Activated CD8-positive, alpha-beta T cell treated with anti-CD3 and anti-CD28 coated beads, Interleukin-2, amount 10 ng/mL, durations not matched to agents 7 days and 5 days (primary cell): ENCODE data around the gene MSMP. TPM values are rescaled to one million over a fixed set of nuclear protein-coding genes. Genes with fewer than 3 reads are reported as not detected.

ENCODE experiments used
- ATAC-seq: fragments of 150-1000 bp; cut with Tn5 transposase; one replicate; pipeline ENCODE4 v1.10.0; 2021; ENCODE audit warnings: moderate library complexity
- CTCF ChIA-PET: fragments of 350-600 bp; sonication (Branson Sonifier 250); formaldehyde crosslinking; loops from one replicate; lab custom pipeline; 2021; ENCODE audit warnings: antibody characterized with exemption; lab: Charles Lee
- POLR2A ChIA-PET: fragments of 350-600 bp; sonication (Branson Sonifier 250); formaldehyde crosslinking; loops from one replicate; lab custom pipeline; 2021; ENCODE audit warnings: antibody characterized with exemption; lab: Charles Lee
- DNase-seq: peaks from one replicate; pipeline ENCODE4 v3.0.0-alpha.2; 2020
- H3K27ac Mint-ChIP-seq: one replicate; pipeline ENCODE4 v1.8.0; 2021; ENCODE audit warnings: mild to moderate bottlenecking, mixed read lengths
- H3K27me3 Mint-ChIP-seq: one replicate; pipeline ENCODE4 v1.8.0; 2021; ENCODE audit warnings: low read depth, mixed read lengths
- H3K36me3 Mint-ChIP-seq: one replicate; pipeline ENCODE4 v1.8.0; 2021; ENCODE audit warnings: low read depth, mixed read lengths
- H3K4me1 Mint-ChIP-seq: one replicate; pipeline ENCODE4 v1.8.0; 2021; ENCODE audit warnings: low read depth, mixed read lengths
- H3K4me3 Mint-ChIP-seq: one replicate; pipeline ENCODE4 v1.8.0; 2021; ENCODE audit warnings: mild to moderate bottlenecking, mixed read lengths
- H3K9me3 Mint-ChIP-seq: one replicate; pipeline ENCODE4 v1.8.0; 2022; ENCODE audit warnings: mixed read lengths; ENCODE audit not compliant: insufficient read depth
- total RNA-seq, 2 experiments: library from RNA; stranded (reverse); gene quantifications; one replicate each; pipeline ENCODE4 v1.2.3, GENCODE V29; 2021

The MSMP gene
- total RNA-seq, 2 experiments from 2014 or later, result 0.61 to 0.89 TPM

DNA sequence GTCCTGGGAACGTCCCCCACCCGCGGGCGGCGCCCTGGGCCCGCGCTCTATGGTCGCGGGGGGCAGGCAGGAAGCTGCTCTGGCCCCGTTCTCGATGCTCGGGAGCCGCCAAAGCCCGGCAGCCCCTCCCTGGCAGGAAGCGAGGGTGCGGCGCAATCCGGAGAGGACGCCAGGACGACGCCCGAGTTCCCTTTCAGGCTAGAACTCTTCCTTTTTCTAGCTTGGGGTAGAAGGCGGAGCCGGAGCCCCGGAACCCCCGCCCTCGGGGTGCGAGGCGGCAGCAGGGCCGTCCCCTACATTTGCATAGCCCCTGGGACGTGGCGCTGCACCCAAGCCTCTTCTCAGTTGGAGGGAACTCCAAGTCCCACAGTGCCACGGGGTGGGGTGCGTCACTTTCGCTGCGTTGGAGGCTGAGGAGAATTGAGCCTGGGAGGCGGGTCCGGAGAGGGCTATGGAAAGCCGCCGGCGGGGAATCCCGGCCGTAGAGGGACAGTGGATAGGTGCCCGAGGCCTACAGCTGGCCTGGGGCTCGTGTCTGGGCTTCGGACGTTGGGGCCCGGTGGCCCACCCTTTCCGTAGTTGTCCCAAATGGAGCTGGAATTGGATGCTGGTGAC lies 21.8 kb downstream of the MSMP start, which contains the start of the genes CREB3 and TLN1:
TSS of gene CREB3 (plus strand) at position 482 of the 615 bp plus-strand sequence. CDS start at position 589, 107 bp downstream.
TSS of gene TLN1 (minus strand) at position 11 of the 615 bp plus-strand sequence. CDS start 6,501 bp downstream, outside the sequence.
- peaks cover 23% of the 10 kb centered on the region for H3K36me3 Mint-ChIP-seq
- H3K4me1 Mint-ChIP-seq, result peaks cover 23% of the 10 kb centered on the region
- H3K9me3 Mint-ChIP-seq, result no peaks in the 10 kb centered on the region
- ChIA-PET POLR2A (interaction anchor here (0.6 to 4.7 kb wide), 18 partner anchors 11 to 616 kb away, joined by 3 to 37 read pairs (median 4); partner anchors contain the start of genes ARHGEF39, ATOSB, CCDC107 and GBA2), CTCF (interaction anchor here (0.9 to 23.9 kb wide), 21 partner anchors 9 to 150 kb away, joined by 3 to 209 read pairs (median 6); partner anchors contain the start of genes CCDC107, GBA2, HINT2 and MSMP)
- ATAC-seq (peak; percentile 93), DNase-seq (peak; percentile 99)
- H3K27me3 Mint-ChIP-seq, result no peaks in the 10 kb centered on the region
- H3K4me3 Mint-ChIP-seq, result no peak within 1 kb of the TSS
- H3K27ac Mint-ChIP-seq, result peak within 1 kb of the TSS; percentile 89

DNA sequence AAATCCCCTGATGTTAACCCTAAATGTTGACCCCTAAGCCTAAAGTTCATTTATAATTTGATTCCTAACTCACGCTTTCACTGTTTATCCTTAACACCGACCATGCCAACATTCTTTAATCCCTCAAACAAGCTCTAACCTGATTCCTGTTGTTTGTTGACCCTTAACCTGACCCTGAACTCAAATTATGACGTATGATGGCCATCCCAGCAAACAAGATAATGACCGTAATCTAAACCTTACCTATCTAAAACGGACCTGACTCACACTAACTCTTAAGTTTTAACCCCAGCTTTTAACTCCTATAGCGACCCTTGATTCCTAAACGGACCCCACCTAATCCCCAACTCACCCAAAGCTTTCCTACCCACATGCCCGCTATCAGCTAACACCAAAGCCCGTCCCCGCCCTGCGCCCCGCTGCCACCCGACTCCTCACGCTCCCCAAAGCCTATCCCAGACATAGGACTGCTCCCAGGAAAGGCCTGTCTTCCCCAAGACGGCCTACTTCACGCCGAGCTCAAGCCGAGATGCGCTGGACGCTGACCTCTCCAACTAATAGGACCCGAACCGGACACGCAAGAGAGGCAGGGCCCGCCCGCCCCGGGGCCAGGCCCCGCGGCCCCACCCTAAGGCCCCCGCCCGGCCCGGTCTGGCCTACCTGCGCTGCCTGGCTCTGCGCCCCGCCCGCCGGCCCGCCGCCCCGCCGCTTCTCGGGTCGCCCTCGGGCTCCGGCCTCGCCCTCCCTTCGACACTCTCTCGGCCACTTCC lies 22.5 kb downstream of the MSMP start:
- peak; percentile 52 for DNase-seq
- no peak overlapping the region for H3K4me3 Mint-ChIP-seq
- ChIA-PET POLR2A (interaction anchor here (0.6 to 4.7 kb wide), 17 partner anchors 11 to 616 kb away, joined by 3 to 37 read pairs (median 4); partner anchors contain the start of genes ATOSB, CCDC107, GBA2 and GNE), CTCF (interaction anchor here (0.7 to 23.9 kb wide), 23 partner anchors 8 to 178 kb away, joined by 3 to 209 read pairs (median 6); partner anchors contain the start of genes CCDC107, GBA2, HINT2 and MSMP)
- no peaks in the 10 kb centered on the region for H3K9me3 Mint-ChIP-seq
- peak; percentile 1 for ATAC-seq
- peak overlapping the region; percentile 89 for H3K27ac Mint-ChIP-seq
- peaks cover 23% of the 10 kb centered on the region for H3K4me1 Mint-ChIP-seq
- peaks cover 27% of the 10 kb centered on the region for H3K36me3 Mint-ChIP-seq
- no peaks in the 10 kb centered on the region for H3K27me3 Mint-ChIP-seq

DNA sequence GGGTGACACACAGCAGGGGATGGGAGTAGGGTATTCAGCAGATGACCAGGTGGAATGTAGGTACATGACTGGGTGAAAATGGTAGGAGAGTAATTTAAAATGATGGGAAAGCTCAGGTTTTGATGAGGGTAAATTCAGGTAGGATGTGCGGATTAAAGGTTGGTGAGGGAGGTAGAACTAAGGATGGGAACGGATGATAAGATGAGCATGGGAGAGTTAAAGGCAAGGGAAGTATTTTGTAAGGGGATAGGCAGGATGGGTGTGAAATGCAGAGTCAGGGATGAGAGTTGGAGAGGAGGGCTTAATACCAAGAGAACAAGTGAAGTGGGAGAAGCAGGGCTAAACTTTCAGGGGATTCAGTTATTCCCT lies 23.6 kb downstream of the MSMP start:
- H3K9me3 Mint-ChIP-seq, result no peaks in the 10 kb centered on the region
- ChIA-PET CTCF (interaction anchor here (0.8 to 23.9 kb wide), 15 partner anchors 9 to 679 kb away, joined by 3 to 209 read pairs (median 9); partner anchors contain the start of genes ARHGEF39, CCDC107, GBA2 and HINT2), POLR2A (interaction anchor here (1.5 to 4.7 kb wide), 4 partner anchors 18 to 126 kb away, joined by 3 to 37 read pairs (median 17); partner anchors contain the start of genes GBA2 and RGP1)
- H3K4me3 Mint-ChIP-seq, result no peak overlapping the region
- no peaks in the 10 kb centered on the region for H3K27me3 Mint-ChIP-seq
- H3K36me3 Mint-ChIP-seq, result peaks cover 20% of the 10 kb centered on the region
- H3K27ac Mint-ChIP-seq, result no peak overlapping the region
- DNase-seq, result no peak
- ATAC-seq, result no peak
- H3K4me1 Mint-ChIP-seq, result peaks cover 15% of the 10 kb centered on the region

DNA sequence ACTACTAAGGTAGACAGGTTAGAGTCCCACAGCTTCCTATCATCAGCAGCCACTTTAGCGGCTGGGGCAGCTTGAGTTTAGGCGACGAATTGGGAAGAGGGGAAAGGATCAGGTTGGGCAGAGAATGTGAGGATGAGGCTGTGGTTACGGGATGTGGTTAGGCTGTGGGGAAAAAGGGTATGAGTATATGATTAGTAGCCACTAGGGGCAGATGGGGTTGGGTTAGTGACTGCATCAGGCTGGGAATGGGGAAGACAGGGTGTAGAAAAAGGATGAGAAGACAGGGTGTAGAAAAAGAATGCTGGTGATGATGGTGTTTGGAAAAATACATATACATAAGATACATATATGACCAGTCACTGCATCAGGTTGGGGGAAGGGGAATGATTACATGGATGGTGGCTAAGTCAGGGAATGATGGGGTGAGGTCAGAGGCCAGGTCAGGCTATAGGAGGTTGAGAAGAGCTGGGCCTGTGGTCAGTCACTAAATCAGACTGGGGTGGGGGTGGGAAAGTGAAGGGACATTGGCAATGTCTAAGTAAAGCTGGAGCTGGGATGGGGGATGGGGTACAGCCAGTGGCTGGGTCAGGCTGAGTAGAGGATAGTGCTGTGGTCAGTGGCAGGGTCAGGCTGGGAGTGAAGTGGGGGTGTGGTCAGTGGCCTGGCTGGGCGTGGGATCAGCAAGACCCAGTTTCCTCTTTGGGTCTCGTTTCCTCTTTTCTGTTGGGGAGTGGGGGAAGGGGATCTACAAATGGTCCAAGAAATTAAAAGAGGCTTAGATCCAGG lies 24.2 kb downstream of the MSMP start:
- Mint-ChIP-seq H3K27me3 (no peaks in the 10 kb centered on the region), H3K9me3 (no peaks in the 10 kb centered on the region), H3K27ac (no peak overlapping the region), H3K36me3 (peaks cover 19% of the 10 kb centered on the region), H3K4me3 (no peak overlapping the region), H3K4me1 (peaks cover 15% of the 10 kb centered on the region)
- ChIA-PET CTCF (interaction anchor here (0.8 to 23.9 kb wide), 24 partner anchors 10 to 679 kb away, joined by 3 to 209 read pairs (median 8); partner anchors contain the start of genes ARHGEF39, CCDC107, CD72 and GBA2), POLR2A (interaction anchor here (1.5 to 4.7 kb wide), 4 partner anchors 19 to 125 kb away, joined by 3 to 37 read pairs (median 17); partner anchors contain the start of genes GBA2 and RGP1)
- ATAC-seq, result no peak
- DNase-seq, result peak; percentile 61

GRCh38 chr9:35729101-35729500 lies 25.0 kb downstream of the MSMP start:
- Mint-ChIP-seq H3K36me3 (peaks cover 25% of the 10 kb centered on the region), H3K4me1 (peaks cover 15% of the 10 kb centered on the region), H3K27me3 (no peaks in the 10 kb centered on the region), H3K4me3 (no peak overlapping the region), H3K9me3 (no peaks in the 10 kb centered on the region), H3K27ac (no peak overlapping the region)
- DNase-seq, result no peak
- ATAC-seq, result no peak
- POLR2A ChIA-PET, result interaction anchor here (0.7 kb wide), 1 partner anchor 110 kb away, joined by 3 read pairs; no protein-coding TSS in a partner anchor
- CTCF ChIA-PET, result interaction anchor here (0.7 to 23.9 kb wide), 20 partner anchors 9 to 236 kb away, joined by 3 to 209 read pairs (median 9); partner anchors contain the start of genes ARHGEF39, CCDC107, CD72 and GBA2

GRCh38 chr9:35728041-35728971 lies 25.8 kb downstream of the MSMP start:
- no peak overlapping the region for H3K27ac Mint-ChIP-seq
- no peaks in the 10 kb centered on the region for H3K27me3 Mint-ChIP-seq
- peaks cover 8% of the 10 kb centered on the region for H3K4me1 Mint-ChIP-seq
- ATAC-seq (peak; percentile 10), DNase-seq (peak; percentile 71)
- ChIA-PET POLR2A (interaction anchor here (0.5 to 1.6 kb wide), 10 partner anchors 9 to 740 kb away, joined by 3 to 9 read pairs (median 3); partner anchors contain the start of genes ARHGEF39, CCDC107 and TESK1), CTCF (interaction anchor here (0.7 to 23.9 kb wide), 27 partner anchors 10 to 237 kb away, joined by 3 to 209 read pairs (median 6); partner anchors contain the start of genes ARHGEF39, CCDC107, CD72 and GBA2)
- H3K36me3 Mint-ChIP-seq, result peaks cover 32% of the 10 kb centered on the region
- H3K9me3 Mint-ChIP-seq, result no peaks in the 10 kb centered on the region
- H3K4me3 Mint-ChIP-seq, result no peak overlapping the region

DNA sequence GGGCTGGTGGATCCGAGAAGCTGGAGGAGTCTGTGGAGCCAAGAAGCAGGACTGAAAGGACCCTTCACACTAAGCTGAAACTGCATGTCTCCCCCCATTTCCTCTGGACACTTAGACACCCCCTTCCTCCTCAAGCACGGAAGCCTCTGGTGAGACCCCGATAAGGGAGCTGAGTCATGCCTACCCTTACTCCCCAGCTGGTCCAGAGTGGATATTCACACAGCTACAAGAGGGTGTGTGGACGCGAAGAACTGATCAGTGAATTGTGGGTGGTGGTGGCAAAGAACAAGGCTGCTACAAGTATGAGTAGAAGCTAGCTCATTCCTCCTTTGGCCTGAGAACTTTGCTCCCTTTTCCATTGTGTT lies 26.4 kb downstream of the MSMP start:
- peaks cover 4% of the 10 kb centered on the region for H3K4me1 Mint-ChIP-seq
- CTCF ChIA-PET, result interaction anchor here (0.8 to 23.9 kb wide), 23 partner anchors 9 to 124 kb away, joined by 3 to 209 read pairs (median 6); partner anchors contain the start of genes ARHGEF39, CCDC107, CD72 and GBA2

DNA sequence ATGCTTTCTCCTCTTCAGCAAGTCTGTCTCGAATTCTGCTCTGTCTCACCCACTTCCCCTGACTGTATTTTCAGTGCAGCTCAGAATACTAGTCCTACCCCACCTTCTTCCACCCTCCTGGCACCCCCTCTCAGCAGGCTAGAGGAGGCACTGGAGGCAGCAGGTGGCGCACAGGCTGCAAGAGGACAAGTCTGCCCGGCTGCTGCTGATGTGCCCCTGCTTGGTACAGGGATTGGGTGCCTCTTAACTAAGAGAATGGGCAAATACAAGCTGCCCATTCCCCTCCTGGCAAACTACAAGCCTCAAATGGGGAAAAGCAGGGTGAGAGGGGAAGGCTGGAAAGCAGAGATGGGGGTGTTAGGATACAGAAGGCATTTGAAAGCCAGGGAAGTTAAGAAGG lies 27.1 kb downstream of the MSMP start:
- POLR2A ChIA-PET, result interaction anchor here (1.3 to 1.6 kb wide), 2 partner anchors 12 to 79 kb away, joined by 6 to 9 read pairs; no protein-coding TSS in a partner anchor

More for the DNA sequence above, 26.4 kb downstream of the MSMP start:
- H3K4me3 Mint-ChIP-seq, result no peak overlapping the region
- no peak overlapping the region for H3K27ac Mint-ChIP-seq
- peaks cover 38% of the 10 kb centered on the region for H3K36me3 Mint-ChIP-seq
- no peaks in the 10 kb centered on the region for H3K27me3 Mint-ChIP-seq
- POLR2A ChIA-PET, result interaction anchor here (0.9 to 1.6 kb wide), 6 partner anchors 28 to 739 kb away, joined by 3 to 9 read pairs (median 5); partner anchors contain the start of genes ARHGEF39 and CCDC107
- H3K9me3 Mint-ChIP-seq, result no peaks in the 10 kb centered on the region
- DNase-seq (no peak), ATAC-seq (no peak)

DNA sequence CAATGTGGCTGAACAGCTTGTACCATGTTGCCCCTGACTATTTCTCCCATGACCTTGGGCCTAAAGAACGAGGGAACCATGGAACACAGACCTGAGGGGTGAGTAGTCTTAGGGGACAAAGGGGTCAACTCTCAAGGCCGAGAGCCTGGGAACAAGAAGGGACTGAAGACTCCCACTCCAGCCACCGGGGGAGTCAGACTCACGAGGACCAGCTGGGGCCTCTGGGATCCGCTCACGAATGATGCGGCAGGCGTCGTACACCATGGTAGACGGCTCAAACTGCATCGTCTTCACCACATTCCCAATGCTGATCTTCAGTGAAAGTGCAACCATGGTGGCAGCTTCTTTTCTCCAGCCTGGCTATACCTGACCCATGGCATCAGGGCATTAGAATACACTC lies 28.7 kb downstream of the MSMP start:
- no peak overlapping the region for H3K27ac Mint-ChIP-seq
- ATAC-seq (no peak), DNase-seq (no peak)
- ChIA-PET POLR2A (interaction anchor here (0.6 kb wide), 1 partner anchor 13 kb away, joined by 4 read pairs; no protein-coding TSS in a partner anchor), CTCF (interaction anchor here (4.4 to 23.9 kb wide), 4 partner anchors 21 to 107 kb away, joined by 30 to 209 read pairs (median 90); partner anchors contain the start of genes CD72, GBA2, MSMP and RGP1)
- H3K4me3 Mint-ChIP-seq, result no peak overlapping the region
- peaks cover 55% of the 10 kb centered on the region for H3K36me3 Mint-ChIP-seq
- no peaks in the 10 kb centered on the region for H3K27me3 Mint-ChIP-seq
- no peaks in the 10 kb centered on the region for H3K4me1 Mint-ChIP-seq
- no peaks in the 10 kb centered on the region for H3K9me3 Mint-ChIP-seq

More for the DNA sequence above, 27.1 kb downstream of the MSMP start:
- DNase-seq (peak; percentile 69), ATAC-seq (peak; percentile 16)
- CTCF ChIA-PET, result interaction anchor here (0.8 to 23.9 kb wide), 23 partner anchors 8 to 464 kb away, joined by 3 to 209 read pairs (median 6); partner anchors contain the start of genes ARHGEF39, CCDC107, CD72 and CLTA
- H3K27me3 Mint-ChIP-seq, result no peaks in the 10 kb centered on the region
- H3K4me1 Mint-ChIP-seq, result peaks cover 4% of the 10 kb centered on the region
- no peak overlapping the region for H3K4me3 Mint-ChIP-seq
- H3K9me3 Mint-ChIP-seq, result no peaks in the 10 kb centered on the region
- peak overlapping the region; percentile 82 for H3K27ac Mint-ChIP-seq
- H3K36me3 Mint-ChIP-seq, result peaks cover 45% of the 10 kb centered on the region
